Measurements from ENCODE around the gene GRWD1.

The GRWD1 gene

DNA sequence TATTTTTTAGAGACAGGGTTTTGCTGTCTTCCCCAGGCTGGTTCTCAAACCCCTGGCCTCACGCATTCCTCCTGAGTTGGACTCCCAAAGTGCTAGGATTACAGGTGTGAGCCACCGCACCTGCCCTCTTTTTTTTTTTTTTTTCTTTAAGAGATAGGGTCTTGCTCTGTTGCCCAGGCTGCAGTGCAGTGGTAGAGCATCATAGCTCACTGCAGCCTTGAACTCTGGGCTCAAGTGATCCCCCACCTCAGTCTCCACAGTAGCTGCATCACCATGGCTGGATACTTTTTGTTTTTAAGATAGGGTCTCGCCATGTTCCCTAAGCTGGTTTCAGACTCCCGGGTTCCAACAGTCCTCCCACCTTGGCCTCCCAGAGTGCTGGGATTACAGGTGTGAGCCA lies 11.1 kb downstream of the GRWD1 start:
- DNase-seq (ENCODE audit: low read depth in 3 of 3) = no peak

DNA sequence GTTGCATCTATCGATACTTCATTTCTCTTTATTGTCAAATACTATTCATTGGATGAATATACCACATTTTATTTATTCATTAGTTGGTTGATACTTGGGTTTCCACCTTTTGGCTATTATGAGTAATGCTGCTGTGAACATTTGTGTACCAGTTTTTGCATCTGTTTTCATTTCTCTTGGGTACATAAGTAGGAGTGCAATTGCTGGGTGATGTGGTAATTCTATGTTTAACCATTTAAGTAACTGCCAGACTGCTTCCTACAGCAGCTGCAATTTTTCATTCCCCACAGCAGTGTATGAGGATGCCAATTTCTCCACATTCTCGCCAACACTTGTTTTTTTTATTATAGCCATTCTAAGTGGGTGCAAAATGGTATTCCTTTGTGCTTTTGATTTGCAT lies 12.2 kb downstream of the GRWD1 start:
- DNase-seq (ENCODE audit: low read depth in 3 of 3) = no peak

DNA sequence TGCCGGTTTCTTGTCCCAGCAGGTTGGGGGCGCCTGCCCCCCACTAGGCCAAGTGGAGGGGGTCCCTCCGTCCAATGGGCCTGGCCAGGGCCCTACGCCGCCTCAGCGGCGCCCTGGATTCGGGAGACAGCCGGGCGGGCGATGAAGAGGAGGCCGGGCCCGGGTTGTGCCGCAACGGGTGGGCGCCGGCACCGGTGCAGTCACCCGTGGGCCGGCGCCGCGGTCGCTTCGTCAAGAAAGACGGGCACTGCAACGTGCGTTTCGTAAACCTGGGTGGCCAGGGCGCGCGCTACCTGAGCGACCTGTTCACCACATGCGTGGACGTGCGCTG lies 15.8 kb downstream of the GRWD1 start:
- no peak for DNase-seq (ENCODE audit: low read depth in 3 of 3)

DNA sequence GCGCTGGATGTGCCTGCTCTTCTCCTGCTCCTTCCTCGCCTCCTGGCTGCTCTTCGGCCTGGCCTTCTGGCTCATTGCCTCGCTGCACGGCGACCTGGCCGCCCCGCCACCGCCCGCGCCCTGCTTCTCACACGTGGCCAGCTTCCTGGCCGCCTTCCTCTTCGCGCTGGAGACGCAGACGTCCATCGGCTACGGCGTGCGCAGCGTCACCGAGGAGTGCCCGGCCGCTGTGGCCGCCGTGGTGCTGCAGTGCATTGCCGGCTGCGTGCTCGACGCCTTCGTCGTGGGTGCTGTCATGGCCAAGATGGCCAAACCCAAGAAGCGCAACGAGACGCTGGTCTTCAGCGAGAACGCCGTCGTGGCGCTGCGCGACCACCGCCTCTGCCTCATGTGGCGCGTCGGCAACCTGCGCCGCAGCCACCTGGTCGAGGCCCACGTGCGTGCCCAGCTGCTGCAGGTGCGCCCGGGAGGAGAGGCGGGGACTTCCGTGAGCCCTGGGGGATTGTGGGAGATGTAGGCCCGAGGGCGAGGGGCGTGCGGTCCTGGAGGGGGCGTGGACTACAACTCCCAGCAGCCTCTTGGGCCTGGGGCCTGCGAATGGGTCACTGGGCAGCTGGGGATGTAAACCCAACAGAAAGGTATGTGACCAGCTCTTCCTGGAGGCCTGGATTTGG lies 16.3 kb downstream of the GRWD1 start:
- DNase-seq (ENCODE audit: low read depth in 3 of 3) = no peak

DNA sequence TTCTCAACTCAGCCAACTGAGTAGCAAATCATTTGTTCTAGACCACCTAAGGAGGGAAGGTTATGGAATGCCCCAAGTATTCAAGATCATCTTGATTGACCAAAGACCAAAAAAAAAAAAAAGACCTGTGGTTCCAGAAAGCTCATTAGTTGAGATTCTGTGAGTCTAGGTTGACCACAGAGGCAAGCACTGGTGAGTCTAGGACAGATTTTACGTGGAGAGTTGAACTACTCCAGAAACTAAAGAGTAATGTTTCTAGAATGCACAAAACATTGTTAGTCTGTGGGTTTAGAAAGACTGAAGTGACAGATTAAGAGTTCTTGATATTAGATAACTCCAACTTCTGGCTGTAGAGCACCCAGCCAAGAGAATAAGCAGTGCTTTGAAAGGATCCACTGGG lies 19.4 kb downstream of the GRWD1 start:
- no peak for DNase-seq (ENCODE audit: low read depth in 3 of 3)

DNA sequence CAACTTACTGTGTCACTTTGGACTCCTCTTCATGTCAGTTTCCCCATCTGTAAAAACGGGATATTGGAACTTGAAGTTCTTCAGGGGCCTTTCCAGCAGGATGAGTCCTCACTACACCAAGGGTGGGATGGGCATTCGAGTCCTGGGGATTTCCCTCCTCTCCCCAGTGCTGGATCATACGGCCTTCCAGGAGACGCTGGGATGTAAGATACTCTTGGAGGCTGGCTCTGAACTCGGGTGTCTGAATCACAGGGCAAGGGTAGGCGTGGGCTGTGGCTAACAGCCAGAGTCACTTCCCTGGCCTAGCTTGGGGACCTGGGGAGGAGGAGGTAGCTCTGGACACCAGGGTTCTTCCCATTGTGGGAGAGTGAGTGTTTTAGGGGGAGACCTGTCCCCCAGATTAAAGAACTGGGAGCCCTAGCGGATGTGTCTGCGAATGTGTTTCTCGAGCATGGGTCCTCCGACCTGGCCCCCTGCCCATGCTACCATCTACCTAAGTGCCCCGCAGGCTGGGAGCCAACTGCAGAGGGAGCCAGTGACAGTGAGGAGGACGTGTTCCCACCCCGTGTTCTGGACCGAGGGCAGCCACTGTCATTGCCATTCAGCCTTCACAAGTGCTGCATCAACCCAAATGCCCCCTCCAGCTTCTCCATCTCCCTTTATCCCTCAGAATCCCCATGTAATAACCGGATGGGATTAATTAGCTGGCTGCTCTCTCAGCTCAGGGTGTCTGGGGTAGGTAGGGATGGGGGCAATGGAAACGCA lies 21.0 kb downstream of the GRWD1 start:
- no peak for DNase-seq (ENCODE audit: low read depth in 3 of 3)

DNA sequence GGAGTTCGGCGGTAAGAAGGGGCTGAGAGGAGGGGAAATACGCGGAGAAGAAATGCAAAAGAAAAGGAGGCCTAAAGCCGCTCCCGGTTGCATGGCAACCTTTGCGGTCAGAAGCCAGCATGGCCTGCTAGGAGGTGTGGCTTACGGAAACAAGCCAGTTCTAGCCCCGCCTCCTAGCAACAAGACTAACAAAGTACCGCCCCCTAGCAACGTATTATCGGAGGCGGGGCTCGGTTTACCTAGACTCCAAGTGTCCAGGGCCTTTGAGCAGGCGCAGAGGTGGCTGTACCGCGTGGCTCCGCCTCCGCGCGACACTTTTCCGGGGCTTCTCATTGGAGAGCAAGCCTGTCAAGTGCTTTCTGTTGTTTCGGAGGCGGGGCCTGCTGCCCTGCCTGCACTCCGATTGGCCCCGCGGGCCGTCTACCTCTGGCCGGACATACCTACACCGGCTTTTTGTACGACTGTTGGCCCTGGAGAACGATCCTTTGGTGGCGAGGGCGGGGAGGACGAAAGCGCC lies 23.0 kb downstream of the GRWD1 start:
- DNase-seq (ENCODE audit: low read depth in 3 of 3) = peak; percentile 92 to 99 (median 99)

DNA sequence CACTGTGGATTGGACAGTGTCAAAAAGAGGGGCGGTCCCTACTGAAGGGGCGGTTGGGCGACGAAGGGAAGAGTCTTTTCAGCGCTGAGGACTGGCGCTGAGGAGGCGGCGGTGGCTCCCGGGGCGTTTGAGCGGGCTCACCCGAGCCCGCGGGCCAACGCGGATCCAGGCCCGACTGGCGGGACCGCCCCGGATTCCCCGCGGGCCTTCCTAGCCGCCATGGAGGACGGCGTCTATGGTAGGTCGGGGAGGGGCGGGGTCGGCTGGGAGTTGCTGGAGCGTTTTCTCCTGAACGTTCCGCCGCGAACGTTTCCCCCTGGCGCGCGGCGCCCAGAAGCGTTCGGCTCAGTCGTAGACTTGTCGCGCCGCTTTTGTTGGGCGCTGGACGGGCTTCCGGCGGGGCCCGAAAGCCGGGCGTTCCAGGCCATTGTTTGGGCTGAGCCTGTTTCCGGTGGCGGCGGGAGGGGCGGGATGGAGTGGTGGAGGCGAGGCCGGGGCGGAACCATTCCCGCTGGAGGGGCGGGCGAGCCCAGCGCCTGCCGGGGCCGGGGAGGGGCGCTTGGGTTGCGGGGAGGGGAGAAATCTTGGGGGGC lies 23.6 kb downstream of the GRWD1 start, which contains the start of gene CYTH2:
Gene CYTH2, plus strand, starts transcription at position 81 of the 593 bp plus-strand sequence. Its CDS starts 139 bp downstream, at position 220.
- DNase-seq (ENCODE audit: low read depth in 3 of 3) = peak in 2 of 3 experiments; percentile 38 to 50

DNA sequence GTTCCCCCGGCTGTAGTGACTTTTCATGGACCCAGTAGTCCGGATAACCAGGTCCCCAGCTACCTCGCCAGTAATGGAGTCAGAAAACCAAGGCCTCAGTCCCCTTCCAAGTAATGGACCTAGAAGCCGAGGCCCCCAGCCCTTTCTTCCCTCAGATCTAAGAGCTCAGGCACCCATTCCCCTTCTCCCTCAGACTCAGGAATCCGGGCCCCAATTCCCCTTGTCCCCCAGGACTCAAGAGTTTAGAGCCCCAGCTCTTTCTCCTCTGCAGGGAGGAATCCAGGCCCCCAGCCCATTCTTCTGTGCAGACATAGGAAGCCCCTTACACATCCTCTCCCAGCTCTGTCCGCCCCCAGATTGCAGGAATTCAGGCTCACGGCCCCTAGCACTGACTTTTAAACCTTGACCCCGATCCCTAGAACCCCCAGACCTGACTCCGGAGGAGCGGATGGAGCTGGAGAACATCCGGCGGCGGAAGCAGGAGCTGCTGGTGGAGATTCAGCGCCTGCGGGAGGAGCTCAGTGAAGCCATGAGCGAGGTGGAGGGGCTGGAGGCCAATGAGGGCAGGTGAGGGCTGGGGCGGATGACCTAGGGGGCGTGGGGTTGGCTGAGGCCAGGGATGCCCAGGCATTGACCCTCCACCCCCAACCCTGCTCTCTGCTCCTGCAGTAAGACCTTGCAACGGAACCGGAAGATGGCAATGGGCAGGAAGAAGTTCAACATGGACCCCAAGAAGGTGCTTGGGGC lies 24.3 kb downstream of the GRWD1 start:
- no peak for DNase-seq (ENCODE audit: low read depth in 3 of 3)

DNA sequence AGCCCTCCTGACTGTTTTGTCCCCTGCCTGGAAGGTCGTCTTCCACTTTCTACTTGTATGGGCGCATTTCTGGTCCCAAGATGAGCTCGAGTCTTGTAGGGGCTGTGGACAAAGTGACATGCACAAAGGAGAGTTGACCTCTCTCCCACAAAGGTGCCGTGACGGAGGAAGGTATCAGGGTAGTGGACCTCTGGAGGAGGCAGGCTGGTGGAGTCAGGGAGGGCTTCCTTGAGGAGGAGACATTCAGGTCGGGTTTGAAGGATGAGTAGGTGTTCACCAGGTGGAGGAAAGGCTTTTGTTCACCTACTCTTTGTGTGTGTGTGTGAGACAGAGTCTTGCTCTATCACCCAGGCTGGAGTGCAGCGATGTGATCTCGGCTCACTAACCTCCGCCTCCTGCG lies 25.1 kb downstream of the GRWD1 start:
- DNase-seq (ENCODE audit: low read depth in 3 of 3) = no peak

DNA sequence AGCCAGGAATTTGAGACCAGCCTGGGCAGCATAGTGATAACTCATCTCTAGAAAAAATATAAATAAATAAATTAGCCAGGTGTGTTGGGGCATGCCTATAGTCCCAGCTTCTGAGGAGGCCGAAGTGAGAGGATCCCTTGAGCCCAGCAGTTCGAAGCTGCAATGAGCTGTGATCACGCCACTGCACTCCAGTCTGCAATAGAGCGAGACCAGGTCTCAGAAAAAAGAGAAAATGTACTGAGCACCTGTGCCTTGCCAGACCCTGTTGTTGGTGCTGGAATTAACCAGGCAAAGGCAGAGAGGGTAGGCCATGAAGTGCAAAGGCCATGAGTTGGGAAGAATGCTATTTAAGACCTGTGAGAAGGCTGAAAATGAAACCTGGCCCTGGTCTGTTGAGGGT lies 26.1 kb downstream of the GRWD1 start:
- DNase-seq (ENCODE audit: low read depth in 3 of 3) = no peak

DNA sequence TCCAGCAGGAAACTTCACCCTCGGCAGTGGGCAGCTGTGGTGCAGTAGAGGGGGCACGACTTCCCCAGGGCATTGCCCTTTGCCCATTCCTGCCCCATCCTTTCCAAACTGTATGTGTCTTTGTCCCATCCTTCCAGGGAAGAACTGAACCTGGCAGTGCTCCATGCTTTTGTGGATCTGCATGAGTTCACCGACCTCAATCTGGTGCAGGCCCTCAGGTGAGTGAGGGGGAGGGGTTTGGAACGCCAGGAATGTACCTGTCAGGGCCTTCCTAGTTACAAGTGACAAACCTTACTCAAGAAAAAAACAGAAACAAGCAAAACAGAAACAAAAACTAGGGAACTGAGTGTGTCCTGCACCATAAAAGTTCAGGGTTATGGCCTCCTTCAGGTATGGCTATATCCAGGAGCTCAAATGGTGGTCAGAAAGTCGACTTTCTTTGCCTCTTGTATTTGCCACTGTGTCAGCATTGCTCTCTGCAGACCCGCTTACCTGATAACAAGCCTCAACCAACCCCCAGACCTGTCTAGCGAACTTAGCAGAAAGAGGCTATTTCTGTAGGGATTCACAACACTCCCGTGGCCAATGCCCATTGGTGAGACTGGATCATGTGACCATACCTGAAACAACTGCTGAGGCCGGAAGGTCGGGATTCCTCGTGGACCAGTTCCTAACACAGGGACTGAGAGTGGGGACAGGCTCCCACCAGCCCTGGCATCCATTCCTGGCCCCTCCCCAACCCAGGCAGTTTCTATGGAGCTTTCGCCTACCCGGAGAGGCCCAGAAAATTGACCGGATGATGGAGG lies 27.6 kb downstream of the GRWD1 start:
- no peak for DNase-seq (ENCODE audit: low read depth in 3 of 3)

DNA sequence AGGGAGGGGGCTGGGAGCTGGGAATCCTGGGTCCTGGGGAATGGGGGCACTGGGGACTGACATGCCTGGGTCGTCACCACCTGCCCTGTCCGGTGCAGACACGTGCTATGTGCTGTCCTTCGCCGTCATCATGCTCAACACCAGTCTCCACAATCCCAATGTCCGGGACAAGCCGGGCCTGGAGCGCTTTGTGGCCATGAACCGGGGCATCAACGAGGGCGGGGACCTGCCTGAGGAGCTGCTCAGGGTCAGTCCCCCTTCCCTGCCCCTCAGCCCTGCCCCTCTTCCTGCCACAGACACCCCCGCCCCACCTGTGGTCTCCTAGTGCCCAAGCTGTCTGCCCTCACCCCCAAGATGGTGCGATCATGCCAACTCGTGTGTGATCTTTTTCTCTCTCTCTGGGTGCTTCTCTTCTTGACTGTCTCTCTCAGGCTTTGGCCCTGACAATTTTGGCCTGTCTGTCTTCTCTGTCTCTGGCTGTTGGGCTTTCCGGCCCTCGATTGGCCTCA lies 28.4 kb downstream of the GRWD1 start:
- no peak for DNase-seq (ENCODE audit: low read depth in 3 of 3)

DNA sequence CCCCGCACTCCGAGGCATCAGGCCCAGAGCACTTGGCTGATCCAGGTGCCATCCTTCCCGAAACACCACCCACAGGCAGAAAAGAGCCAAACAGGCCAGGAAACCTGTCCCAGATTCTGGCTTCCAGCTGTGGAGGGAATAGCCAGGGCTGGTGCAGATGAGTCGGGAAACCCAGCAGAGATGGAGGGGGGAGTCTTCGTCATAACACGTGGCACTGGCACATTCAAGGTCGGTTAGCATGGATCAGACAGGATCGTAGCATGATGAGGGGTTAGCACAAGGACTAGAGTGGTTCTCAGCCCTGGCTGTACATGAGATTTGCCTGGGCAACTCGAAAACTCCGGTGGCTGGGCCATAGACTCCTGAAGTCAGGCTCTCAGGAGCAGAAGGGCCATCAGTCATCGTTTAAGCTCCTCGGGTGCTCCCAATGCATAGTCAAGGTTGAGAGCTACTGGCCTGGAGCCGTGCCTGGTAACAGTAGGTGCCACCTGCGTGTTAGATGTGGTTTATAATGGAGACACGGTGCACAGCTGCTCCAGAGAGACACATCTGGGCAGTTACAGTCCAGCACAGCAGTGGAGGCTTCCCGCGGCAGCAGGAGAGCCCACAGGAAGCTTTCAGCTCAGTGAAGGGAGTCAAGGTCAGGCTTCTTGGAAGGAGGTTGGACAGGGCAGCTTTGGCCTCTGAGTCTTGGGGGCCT lies 29.7 kb downstream of the GRWD1 start:
- no peak for DNase-seq (ENCODE audit: low read depth in 3 of 3)

DNA sequence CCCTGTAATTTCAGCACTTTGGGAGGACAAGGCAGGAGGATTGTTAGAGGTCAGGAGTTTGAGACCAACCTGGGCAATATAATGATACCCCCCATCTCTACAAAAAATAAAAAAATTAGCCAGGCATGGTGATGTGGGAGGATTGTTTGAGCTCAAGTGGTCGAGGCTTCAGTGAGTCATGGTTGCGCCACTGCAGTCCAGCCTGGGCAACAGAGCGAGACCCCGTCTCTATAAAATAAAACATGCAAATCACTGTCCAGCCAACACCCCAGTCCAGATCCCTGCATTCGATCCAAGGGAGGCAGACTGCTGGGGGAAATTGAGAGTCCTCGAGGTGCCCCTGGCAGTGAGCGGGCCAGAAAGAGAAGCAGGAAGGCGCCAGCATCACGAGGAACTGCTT lies 30.4 kb downstream of the GRWD1 start:
- DNase-seq (ENCODE audit: low read depth in 3 of 3) = no peak

DNA sequence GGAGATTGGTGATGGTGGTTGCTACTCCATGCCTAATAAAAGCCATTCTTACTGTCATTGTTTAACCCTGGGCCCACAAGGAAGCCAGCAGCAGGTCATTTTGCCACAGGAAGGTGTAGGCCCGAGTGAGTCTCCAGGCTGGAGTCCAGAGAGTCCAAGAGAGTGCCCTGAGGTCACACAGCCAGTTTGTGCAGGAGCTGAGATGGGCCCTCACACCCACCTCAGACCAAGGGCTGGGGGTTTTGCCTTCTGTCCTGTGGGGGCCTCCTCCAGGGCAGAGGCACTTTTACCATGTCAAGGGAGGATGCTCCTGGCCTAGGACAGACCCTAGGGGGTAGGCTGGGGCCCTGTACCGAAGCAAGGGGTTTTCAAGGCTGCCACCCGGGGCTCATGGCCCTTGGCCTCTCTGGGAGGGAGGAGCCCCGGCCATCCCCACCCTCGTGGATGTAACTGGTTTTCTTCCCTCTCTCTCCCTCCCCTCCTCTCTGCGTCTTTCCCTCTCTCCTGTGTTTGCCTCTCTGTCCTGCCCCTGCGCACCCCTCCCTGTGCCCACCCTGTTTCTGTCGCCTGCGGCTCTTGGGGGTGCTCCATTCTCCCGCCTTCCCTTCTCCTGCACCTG lies 31.4 kb downstream of the GRWD1 start:
- DNase-seq (ENCODE audit: low read depth in 3 of 3) = no peak

DNA sequence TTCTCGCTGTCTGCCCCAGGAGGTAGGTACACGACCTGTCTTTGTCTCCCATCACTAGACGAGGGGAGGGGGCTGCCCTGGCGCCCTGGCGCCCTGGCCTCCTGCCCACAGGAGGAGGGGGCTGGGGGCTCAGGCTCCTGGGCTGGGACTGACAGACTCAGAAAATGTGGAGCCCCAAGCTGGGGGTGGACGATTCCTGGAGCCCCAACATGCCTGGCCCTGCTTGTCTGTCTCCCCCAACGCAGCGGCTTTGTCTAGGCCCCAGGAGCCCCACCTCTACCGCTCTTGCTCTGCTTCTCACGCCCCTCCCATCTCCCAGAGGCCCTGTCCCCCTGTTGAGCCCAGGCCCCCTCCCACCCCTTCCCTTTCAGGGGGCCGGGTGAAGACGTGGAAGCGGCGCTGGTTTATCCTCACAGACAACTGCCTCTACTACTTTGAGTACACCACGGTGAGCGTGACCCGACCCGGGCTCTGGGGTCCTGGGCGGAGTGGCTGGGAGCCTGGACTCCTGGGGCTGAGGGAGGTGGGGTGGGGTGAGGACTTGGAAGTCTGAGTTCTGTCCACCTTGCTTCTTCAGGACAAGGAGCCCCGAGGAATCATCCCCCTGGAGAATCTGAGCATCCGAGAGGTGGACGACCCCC lies 32.0 kb downstream of the GRWD1 start:
- DNase-seq (ENCODE audit: low read depth in 3 of 3) = no peak

DNA sequence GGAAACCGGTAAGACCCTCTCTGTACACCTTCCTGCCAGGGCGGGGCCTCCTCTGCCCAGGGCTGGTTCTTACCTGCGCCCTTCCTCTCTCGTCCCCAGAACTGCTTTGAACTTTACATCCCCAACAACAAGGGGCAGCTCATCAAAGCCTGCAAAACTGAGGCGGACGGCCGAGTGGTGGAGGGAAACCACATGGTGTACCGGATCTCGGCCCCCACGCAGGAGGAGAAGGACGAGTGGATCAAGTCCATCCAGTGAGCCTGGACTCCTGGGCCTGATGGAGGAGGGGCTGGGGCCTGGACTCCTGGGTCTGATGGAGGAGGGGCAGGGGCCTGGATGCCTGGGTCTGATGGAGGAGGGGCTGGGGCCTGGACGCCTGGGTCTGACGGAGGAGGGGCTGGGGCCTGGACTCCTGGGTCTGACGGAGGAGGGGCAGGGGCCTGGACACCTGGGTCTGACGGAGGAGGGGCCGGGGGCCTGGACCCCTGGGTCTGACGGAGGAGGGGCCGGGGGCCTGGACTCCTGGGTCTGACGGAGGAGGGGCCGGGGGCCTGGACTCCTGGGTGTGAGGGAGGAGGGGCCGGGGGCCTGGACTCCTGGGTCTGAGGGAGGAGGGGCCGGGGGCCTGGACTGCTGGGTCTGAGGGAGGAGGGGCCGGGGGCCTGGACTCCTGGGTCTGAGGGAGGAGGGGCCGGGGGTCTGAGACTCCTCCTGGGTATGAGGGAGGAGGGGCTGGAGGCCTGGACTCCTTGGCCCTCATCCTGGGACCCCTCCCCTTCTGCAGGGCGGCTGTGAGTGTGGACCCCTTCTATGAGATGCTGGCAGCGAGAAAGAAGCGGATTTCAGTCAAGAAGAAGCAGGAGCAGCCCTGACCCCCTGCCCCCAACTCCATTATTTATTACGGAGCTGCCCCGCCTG lies 32.8 kb downstream of the GRWD1 start:
- no peak for DNase-seq (ENCODE audit: low read depth in 3 of 3)
